ENCODE results near the gene KCNE3.

Gene KCNE3

GRCh38 chr11:74490941-74491340 lies 23.6 kb upstream of the KCNE3 start:
- Histone ChIP-seq H3K4me2 (ENCODE audit: low read length) (no peak overlapping the region), H3K4me3 (ENCODE audit: low read depth, low read length, poor library complexity, severe bottlenecking) (no peak overlapping the region), H3K4me1 (ENCODE audit: insufficient read depth, low read length, severe bottlenecking) (peaks cover 5% of the 10 kb centered on the region), H4K20me1 (ENCODE audit: insufficient read depth, low read length) (no peaks in the 10 kb centered on the region), H3K9ac (ENCODE audit: low read length) (no peak overlapping the region), H3F3A (ENCODE audit: insufficient read depth, low read length) (no peaks in the 10 kb centered on the region), H2AFZ (ENCODE audit: low read length) (no peak overlapping the region), H3K27ac (ENCODE audit: low read depth, low read length, poor library complexity, severe bottlenecking) (no peak overlapping the region), H3K36me3 (ENCODE audit: insufficient read depth, low read length) (no peaks in the 10 kb centered on the region), H3K9me2 (ENCODE audit: low read depth, low read length) (no peaks in the 10 kb centered on the region), H3K27me3 (ENCODE audit: insufficient read depth, low read length) (peaks cover under 1% of the 10 kb centered on the region; the same call in 1 of the 2 replicates), H3K9me3 (ENCODE audit: low read length) (no peaks in the 10 kb centered on the region), H3K79me2 (ENCODE audit: insufficient read depth, low read length) (no peaks in the 10 kb centered on the region)
- no peak for TF ChIP-seq EZH2 (IDR thresholded peaks at IDR 0.05; ENCODE audit: borderline replicate concordance, low read length)
- no peak for TF ChIP-seq CTCF (IDR thresholded peaks at IDR 0.05; ENCODE audit: low read length)

GRCh38 chr11:74487875-74488274 lies 20.5 kb upstream of the KCNE3 start:
- H3K36me3 ChIP-seq (ENCODE audit: insufficient read depth, low read length) = no peaks in the 10 kb centered on the region
- H3K4me2 ChIP-seq (ENCODE audit: low read length) = no peak overlapping the region
- H3K4me1 ChIP-seq (ENCODE audit: insufficient read depth, low read length, severe bottlenecking) = no peaks in the 10 kb centered on the region
- H3K27ac ChIP-seq (ENCODE audit: low read depth, low read length, poor library complexity, severe bottlenecking) = no peak overlapping the region
- no peak overlapping the region for H3K4me3 ChIP-seq (ENCODE audit: low read depth, low read length, poor library complexity, severe bottlenecking)
- H3K79me2 ChIP-seq (ENCODE audit: insufficient read depth, low read length) = no peaks in the 10 kb centered on the region
- TF ChIP-seq CTCF (IDR thresholded peaks at IDR 0.05; ENCODE audit: low read length) (peak; percentile 31; the same call in 1 of the 2 replicates), EZH2 (IDR thresholded peaks at IDR 0.05; ENCODE audit: borderline replicate concordance, low read length) (no peak)
- no peaks in the 10 kb centered on the region for H3F3A ChIP-seq (ENCODE audit: insufficient read depth, low read length)
- no peaks in the 10 kb centered on the region for H3K9me3 ChIP-seq (ENCODE audit: low read length)
- H3K9ac ChIP-seq (ENCODE audit: low read length) = no peak overlapping the region
- H3K9me2 ChIP-seq (ENCODE audit: low read depth, low read length) = no peaks in the 10 kb centered on the region
- H3K27me3 ChIP-seq (ENCODE audit: insufficient read depth, low read length) = peaks cover 4% of the 10 kb centered on the region; the same call in 1 of the 2 replicates
- H2AFZ ChIP-seq (ENCODE audit: low read length) = no peak overlapping the region
- no peaks in the 10 kb centered on the region for H4K20me1 ChIP-seq (ENCODE audit: insufficient read depth, low read length)

DNA sequence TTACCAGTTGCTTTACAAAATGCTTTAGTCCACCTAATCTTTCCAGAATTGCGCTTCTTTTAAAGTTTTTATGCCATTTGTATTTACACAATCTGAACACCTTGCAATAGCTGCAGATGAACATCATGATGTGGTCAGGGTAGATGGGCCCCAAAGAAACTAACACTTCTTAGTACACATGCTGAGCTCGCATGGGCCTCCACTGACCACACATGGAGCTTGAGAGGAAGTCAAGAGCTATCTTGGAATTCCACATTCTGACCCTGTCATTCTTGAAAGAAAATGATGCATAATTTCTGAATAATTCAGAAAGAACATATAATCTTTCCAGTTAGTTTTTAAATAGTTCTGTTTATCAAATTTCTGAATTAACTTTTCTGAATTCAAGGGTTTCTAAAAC lies 18.5 kb upstream of the KCNE3 start:
- H3K27ac ChIP-seq (ENCODE audit: low read depth, low read length, poor library complexity, severe bottlenecking) = no peak overlapping the region
- no peak for TF ChIP-seq EZH2 (IDR thresholded peaks at IDR 0.05; ENCODE audit: borderline replicate concordance, low read length)
- no peak for TF ChIP-seq CTCF (IDR thresholded peaks at IDR 0.05; ENCODE audit: low read length)
- H3K9me2 ChIP-seq (ENCODE audit: low read depth, low read length) = no peaks in the 10 kb centered on the region
- H3K4me2 ChIP-seq (ENCODE audit: low read length) = no peak overlapping the region
- no peaks in the 10 kb centered on the region for H3K9me3 ChIP-seq (ENCODE audit: low read length)
- H2AFZ ChIP-seq (ENCODE audit: low read length) = no peak overlapping the region
- H3K4me1 ChIP-seq (ENCODE audit: insufficient read depth, low read length, severe bottlenecking) = no peaks in the 10 kb centered on the region
- H3K4me3 ChIP-seq (ENCODE audit: low read depth, low read length, poor library complexity, severe bottlenecking) = no peak overlapping the region
- no peaks in the 10 kb centered on the region for H4K20me1 ChIP-seq (ENCODE audit: insufficient read depth, low read length)
- H3K36me3 ChIP-seq (ENCODE audit: insufficient read depth, low read length) = no peaks in the 10 kb centered on the region
- H3F3A ChIP-seq (ENCODE audit: insufficient read depth, low read length) = no peaks in the 10 kb centered on the region
- no peaks in the 10 kb centered on the region for H3K79me2 ChIP-seq (ENCODE audit: insufficient read depth, low read length)
- no peak overlapping the region for H3K9ac ChIP-seq (ENCODE audit: low read length)
- peaks cover 4% of the 10 kb centered on the region; the same call in 1 of the 2 replicates for H3K27me3 ChIP-seq (ENCODE audit: insufficient read depth, low read length)
